Measurements from ENCODE around the gene NHERF1.

The NHERF1 gene

GRCh38 chr17:74769856-74770497, 21.5 kb downstream of the NHERF1 start:
- no peak for DNase-seq

GRCh38 chr17:74770498-74771318, 22.3 kb downstream of the NHERF1 start:
- DNase-seq = peak; percentile 73

- no peak for DNase-seq
Measured at GRCh38 chr17:74771319-74771914, 23.0 kb downstream of the NHERF1 start.

- DNase-seq = no peak
Measured at GRCh38 chr17:74772053-74772452, 23.6 kb downstream of the NHERF1 start.

GRCh38 chr17:74773414-74773813, 25.0 kb downstream of the NHERF1 start:
- no peak for DNase-seq

- no peak for DNase-seq
Measured at GRCh38 chr17:74773871-74774286, 25.5 kb downstream of the NHERF1 start.

GRCh38 chr17:74775409-74776043, 27.1 kb downstream of the NHERF1 start:
- DNase-seq = no peak

GRCh38 chr17:74776044-74776962, 27.9 kb downstream of the NHERF1 start, which contains the start of gene NAT9:
Gene NAT9 (minus strand): TSS chr17:74776345. CDS start chr17:74775698, 647 bp downstream.
- DNase-seq = peak; percentile 99

GRCh38 chr17:74776990-74777389, 28.6 kb downstream of the NHERF1 start:
- no peak for DNase-seq

- no peak for DNase-seq
Measured at GRCh38 chr17:74777901-74778515, 29.6 kb downstream of the NHERF1 start.

- no peak for DNase-seq
Measured at GRCh38 chr17:74778960-74779359, 30.5 kb downstream of the NHERF1 start.

- DNase-seq = no peak
Measured at GRCh38 chr17:74779501-74779900, 31.1 kb downstream of the NHERF1 start.

GRCh38 chr17:74779948-74780400, 31.5 kb downstream of the NHERF1 start:
- DNase-seq = peak; percentile 51

- no peak for DNase-seq
Measured at GRCh38 chr17:74780443-74781238, 32.2 kb downstream of the NHERF1 start.

GRCh38 chr17:74782571-74782970, 34.1 kb downstream of the NHERF1 start:
- no peak for DNase-seq

GRCh38 chr17:74784125-74784810, 35.8 kb downstream of the NHERF1 start:
- no peak for DNase-seq

- DNase-seq = no peak
Measured at GRCh38 chr17:74785096-74785980, 36.9 kb downstream of the NHERF1 start.

- DNase-seq = no peak
Measured at GRCh38 chr17:74785981-74786360, 37.5 kb downstream of the NHERF1 start.
